A673 (cell line): Measurements from ENCODE around the gene WDR18. TPM values are rescaled to one million over a fixed set of nuclear protein-coding genes. Genes with fewer than 3 reads are reported as not detected.
A peak's percentile ranks its signal among the peaks of the same experiment; 100 is the strongest.

Source experiments
- BruUV-seq: library from RNA; stranded (reverse); fragments of 400-500 nt; replicated peaks from 2 replicates; lab custom pipeline; 2021; lab: Mats Ljungman, UMichigan
- CTCF ChIA-PET: fragments of 300-600 bp; sonication (Branson Sonifier 250); formaldehyde crosslinking; loops from one replicate; lab custom pipeline; 2022; ENCODE audit warnings: antibody characterized with exemption; lab: Charles Lee
- POLR2A ChIA-PET: fragments of 300-600 bp; sonication (Branson Sonifier 250); formaldehyde crosslinking; loops from one replicate; lab custom pipeline; 2022; ENCODE audit warnings: antibody characterized with exemption; ENCODE audit not compliant: low non-redundant PET; lab: Charles Lee
- DNase-seq: peaks from one replicate; pipeline ENCODE4 v3.0.0-alpha.2; 2015; ENCODE audit warnings: low spot score
- H3K27ac ChIP-seq: fragments of 200-600 bp; sonication (generic); 2 replicates; pipeline ENCODE4 v1.5.1; 2016; ENCODE audit warnings: mixed run types, low read depth, mild to moderate bottlenecking, mixed read lengths, antibody characterized with exemption, low read length; ENCODE audit not compliant: poor library complexity, severe bottlenecking
- H3K27me3 ChIP-seq: fragments of 200-600 bp; sonication (generic); replicated peaks from 2 replicates; pipeline ENCODE4 v1.6.1; 2017; ENCODE audit warnings: mixed run types, low read depth, mild to moderate bottlenecking, mixed read lengths, antibody characterized with exemption, low read length; ENCODE audit not compliant: insufficient read depth, poor library complexity
- H3K36me3 ChIP-seq: fragments of 200-600 bp; sonication (generic); 2 replicates; pipeline ENCODE4 v1.6.1; 2016; ENCODE audit warnings: mixed run types, mild to moderate bottlenecking, mixed read lengths, antibody characterized with exemption, low read length; ENCODE audit not compliant: insufficient read depth, poor library complexity, severe bottlenecking
- H3K4me1 ChIP-seq: fragments of 200-600 bp; sonication (generic); 2 replicates; pipeline ENCODE4 v1.6.1; 2017; ENCODE audit warnings: mixed run types, mild to moderate bottlenecking, mixed read lengths, antibody characterized with exemption, low read length; ENCODE audit not compliant: insufficient read depth, poor library complexity, severe bottlenecking
- H3K4me3 ChIP-seq: fragments of 200-600 bp; sonication (generic); 2 replicates; pipeline ENCODE4 v1.5.1; 2016; ENCODE audit warnings: low read depth, mixed run types, mild to moderate bottlenecking, mixed read lengths, low read length; ENCODE audit not compliant: poor library complexity, severe bottlenecking
- H3K9me3 ChIP-seq: fragments of 200-600 bp; sonication (generic); 2 replicates; pipeline ENCODE4 v1.6.1; 2016; ENCODE audit warnings: mixed run types, low read depth, mild to moderate bottlenecking, mixed read lengths, antibody characterized with exemption, low read length; ENCODE audit not compliant: poor library complexity, severe bottlenecking
- EZH2 ChIP-seq: fragments of 200-600 bp; sonication (generic); IDR thresholded peaks from 2 replicates; pipeline ENCODE4 v1.6.1; 2017; ENCODE audit warnings: borderline replicate concordance, low read depth, mild to moderate bottlenecking, mixed read lengths, antibody characterized with exemption, low read length; ENCODE audit not compliant: poor library complexity, severe bottlenecking
- intact Hi-C: fragments of 100-400 bp; cut with micrococcal nuclease; formaldehyde crosslinking; loops from one replicate; pipeline ENCODE4 v1.10.0; 2022; ENCODE audit not compliant: unreplicated experiment
- total RNA-seq: library from RNA; stranded (reverse); gene quantifications from 2 replicates; pipeline ENCODE4 v1.2.3, GENCODE V29; 2021
- TF ChIP-seq, protein P1 (sequence below): fragments of 300-800, 200-600 bp; sonication (generic); conservative IDR thresholded peaks from 2 replicates; pipeline ENCODE4 v1.5.1; 2017; ENCODE audit warnings: low read depth, mild to moderate bottlenecking, antibody characterized with exemption, low read length, moderate library complexity, mixed read lengths

The WDR18 gene
- total RNA-seq, 1 experiment from 2014 or later = 109 TPM

DNA sequence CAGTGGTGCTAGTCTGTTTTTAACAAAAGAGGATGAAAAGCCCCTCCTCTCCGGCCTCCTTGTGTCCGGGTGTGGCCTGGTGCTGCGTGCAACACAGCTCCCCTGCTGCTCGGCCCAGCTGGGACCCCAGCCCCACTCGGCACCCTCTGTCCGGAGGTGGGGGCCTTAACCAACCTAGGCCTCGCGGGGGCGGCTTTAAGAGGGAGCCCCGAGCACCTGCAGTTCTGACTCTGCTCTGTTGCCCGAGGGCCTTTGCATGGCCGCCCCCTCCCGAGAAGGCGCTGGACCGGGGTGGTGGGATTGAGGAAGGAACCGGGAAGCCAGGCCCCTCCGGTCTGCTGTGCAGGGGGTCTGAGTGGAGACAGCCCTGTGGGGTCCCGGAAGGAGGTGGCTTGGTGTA lies 10.4 kb downstream of the WDR18 start:
- intact Hi-C loops = no loop called here
- POLR2A ChIA-PET = no interaction called here

DNA sequence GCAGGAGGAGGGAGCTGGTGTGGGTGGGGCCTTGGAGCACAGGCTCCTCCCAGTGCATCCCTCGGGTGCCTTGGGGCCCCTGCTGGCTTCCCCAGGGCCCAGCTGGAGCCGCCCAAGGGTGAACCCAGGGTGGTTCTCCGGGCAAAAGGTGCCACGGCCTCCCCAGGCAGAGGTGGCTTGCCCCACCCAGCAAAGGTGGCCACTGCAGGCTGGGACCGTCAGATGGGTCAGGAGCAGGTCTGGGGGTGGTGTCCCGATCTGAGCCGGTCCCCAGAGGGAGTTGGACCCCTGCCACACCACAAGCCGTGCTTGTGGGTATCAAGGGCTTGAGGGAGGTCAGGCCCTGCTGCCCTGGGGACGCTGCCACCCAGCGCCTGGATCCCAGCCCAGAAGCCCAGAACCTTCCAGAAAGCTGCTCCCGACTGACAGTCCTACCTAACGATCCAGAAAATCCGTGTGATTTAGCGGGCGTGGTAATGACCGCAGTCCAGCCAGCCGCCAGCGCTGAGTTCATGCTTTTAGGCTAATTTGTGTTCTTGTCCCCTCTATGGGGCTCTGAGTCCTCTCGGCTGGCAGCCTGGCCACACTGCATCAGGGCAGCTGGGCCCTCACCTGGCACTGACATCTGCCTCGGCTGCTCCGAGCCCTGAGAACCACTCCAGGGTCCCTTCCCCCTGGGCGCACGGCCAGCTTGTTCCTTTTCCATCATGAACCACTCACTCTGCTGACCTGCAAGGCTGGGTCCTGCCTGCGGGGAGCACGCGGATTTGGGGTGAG lies 11.1 kb downstream of the WDR18 start:
- CTCF ChIA-PET = interaction anchor here (0.7 kb wide), 1 partner anchor 71 kb away, joined by 3 read pairs; no protein-coding TSS in a partner anchor
- intact Hi-C loops = loop anchor here (5.0 kb wide), 1 partner anchor 73 kb away; no protein-coding TSS in a partner anchor
- DNase-seq = no peak
- H3K4me3 ChIP-seq = no peak overlapping the region
- H3K4me1 ChIP-seq = peaks cover 18% of the 10 kb centered on the region
- POLR2A ChIA-PET = interaction anchor here (0.6 kb wide), 1 partner anchor 274 kb away, joined by 3 read pairs; the partner anchor contains the start of gene CIRBP
- TF ChIP-seq EZH2 = no peak
- TF ChIP-seq, protein P1, sequence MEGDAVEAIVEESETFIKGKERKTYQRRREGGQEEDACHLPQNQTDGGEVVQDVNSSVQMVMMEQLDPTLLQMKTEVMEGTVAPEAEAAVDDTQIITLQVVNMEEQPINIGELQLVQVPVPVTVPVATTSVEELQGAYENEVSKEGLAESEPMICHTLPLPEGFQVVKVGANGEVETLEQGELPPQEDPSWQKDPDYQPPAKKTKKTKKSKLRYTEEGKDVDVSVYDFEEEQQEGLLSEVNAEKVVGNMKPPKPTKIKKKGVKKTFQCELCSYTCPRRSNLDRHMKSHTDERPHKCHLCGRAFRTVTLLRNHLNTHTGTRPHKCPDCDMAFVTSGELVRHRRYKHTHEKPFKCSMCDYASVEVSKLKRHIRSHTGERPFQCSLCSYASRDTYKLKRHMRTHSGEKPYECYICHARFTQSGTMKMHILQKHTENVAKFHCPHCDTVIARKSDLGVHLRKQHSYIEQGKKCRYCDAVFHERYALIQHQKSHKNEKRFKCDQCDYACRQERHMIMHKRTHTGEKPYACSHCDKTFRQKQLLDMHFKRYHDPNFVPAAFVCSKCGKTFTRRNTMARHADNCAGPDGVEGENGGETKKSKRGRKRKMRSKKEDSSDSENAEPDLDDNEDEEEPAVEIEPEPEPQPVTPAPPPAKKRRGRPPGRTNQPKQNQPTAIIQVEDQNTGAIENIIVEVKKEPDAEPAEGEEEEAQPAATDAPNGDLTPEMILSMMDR = no peak
- H3K27ac ChIP-seq = no peak overlapping the region
- peaks cover 40% of the 10 kb centered on the region for H3K27me3 ChIP-seq
- no peaks in the 10 kb centered on the region for H3K9me3 ChIP-seq
- BruUV-seq = no TSS peak
- H3K36me3 ChIP-seq = peaks cover 25% of the 10 kb centered on the region

More for the DNA sequence above, 10.4 kb downstream of the WDR18 start:
- Histone ChIP-seq H3K9me3 (no peaks in the 10 kb centered on the region), H3K27ac (no peak overlapping the region), H3K4me3 (no peak overlapping the region), H3K27me3 (peaks cover 34% of the 10 kb centered on the region), H3K36me3 (peaks cover 25% of the 10 kb centered on the region), H3K4me1 (peaks cover 18% of the 10 kb centered on the region)
- no TSS peak for BruUV-seq
- no peak for TF ChIP-seq EZH2
- TF ChIP-seq, protein P1 = no peak
- CTCF ChIA-PET = interaction anchor here (0.7 kb wide), 1 partner anchor 70 kb away, joined by 3 read pairs; no protein-coding TSS in a partner anchor
- no peak for DNase-seq

DNA sequence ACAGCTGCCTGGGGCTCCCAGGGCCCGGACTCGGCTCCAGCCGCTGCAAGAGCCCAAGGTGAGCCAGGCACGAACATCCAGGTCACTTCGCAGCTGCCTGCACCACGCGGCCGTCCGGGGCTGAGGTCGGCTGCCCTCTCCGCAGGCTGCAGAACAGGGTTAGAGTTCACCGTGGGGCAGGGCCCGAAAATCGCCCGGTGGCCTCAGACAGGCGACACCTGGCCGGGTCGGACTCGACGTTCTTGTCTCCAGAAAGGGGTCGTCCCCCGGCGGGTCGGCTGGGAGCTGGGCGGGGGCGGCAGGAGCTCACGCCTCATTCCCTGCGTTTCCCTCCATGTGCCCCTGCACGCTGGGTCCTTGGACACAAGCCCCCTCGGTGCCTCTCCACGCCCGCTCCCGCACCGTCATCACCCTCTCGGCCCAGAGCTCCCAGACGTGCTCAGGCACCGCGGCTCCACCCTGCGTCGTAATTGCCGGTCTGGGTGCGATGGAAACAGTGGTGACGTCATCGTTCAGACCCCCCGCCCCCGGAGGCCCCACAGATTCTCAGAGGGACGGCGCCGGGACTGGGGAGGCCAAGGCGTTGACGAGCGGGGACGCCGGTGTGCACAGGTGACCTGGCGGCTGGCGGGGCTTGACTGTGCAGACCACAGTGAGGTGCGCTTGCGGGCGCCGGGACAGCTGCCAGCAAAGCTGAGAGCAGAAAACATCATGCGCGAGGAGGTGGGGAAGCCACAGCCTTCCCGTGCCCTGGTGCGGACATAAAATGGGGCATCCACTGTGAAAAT lies 12.1 kb downstream of the WDR18 start:
- peaks cover 48% of the 10 kb centered on the region for H3K27me3 ChIP-seq
- no peak overlapping the region for H3K27ac ChIP-seq
- intact Hi-C loops = loop anchor here (5.0 kb wide), 1 partner anchor 74 kb away; no protein-coding TSS in a partner anchor
- peaks cover 20% of the 10 kb centered on the region for H3K4me1 ChIP-seq
- peak overlapping the region; percentile 27 for H3K4me3 ChIP-seq
- no peaks in the 10 kb centered on the region for H3K9me3 ChIP-seq
- H3K36me3 ChIP-seq = peaks cover 16% of the 10 kb centered on the region
- POLR2A ChIA-PET = interaction anchor here (0.6 kb wide), 2 partner anchors 12 to 18 kb away, joined by 3 read pairs; partner anchors contain the start of gene WDR18
- TF ChIP-seq, protein P1 = no peak
- TF ChIP-seq EZH2 = no peak
- BruUV-seq = no TSS peak
- CTCF ChIA-PET = no interaction called here
- peak; percentile 70 for DNase-seq
